GM19467 (cell line): Measurements from ENCODE around the gene ATP5PB.
A peak's percentile ranks its signal among the peaks of the same experiment; 100 is the strongest.

Experiments
- ATAC-seq: cut with Tn5 transposase; IDR thresholded peaks from one replicate; pipeline ENCODE4 v1.9.1; 2021; ENCODE audit warnings: mild to moderate bottlenecking, moderate library complexity; ENCODE audit not compliant: unreplicated experiment

ATP5PB gene

GRCh38 chr1:111504097-111504496 lies 54.8 kb downstream of the ATP5PB start:
- ATAC-seq: no peak

GRCh38 chr1:111505641-111506119 lies 56.4 kb downstream of the ATP5PB start:
- ATAC-seq: peak; percentile 50

GRCh38 chr1:111506561-111506960 lies 57.3 kb downstream of the ATP5PB start:
- ATAC-seq: no peak

GRCh38 chr1:111507411-111508201 lies 58.3 kb downstream of the ATP5PB start:
- ATAC-seq: peak; percentile 48

DNA sequence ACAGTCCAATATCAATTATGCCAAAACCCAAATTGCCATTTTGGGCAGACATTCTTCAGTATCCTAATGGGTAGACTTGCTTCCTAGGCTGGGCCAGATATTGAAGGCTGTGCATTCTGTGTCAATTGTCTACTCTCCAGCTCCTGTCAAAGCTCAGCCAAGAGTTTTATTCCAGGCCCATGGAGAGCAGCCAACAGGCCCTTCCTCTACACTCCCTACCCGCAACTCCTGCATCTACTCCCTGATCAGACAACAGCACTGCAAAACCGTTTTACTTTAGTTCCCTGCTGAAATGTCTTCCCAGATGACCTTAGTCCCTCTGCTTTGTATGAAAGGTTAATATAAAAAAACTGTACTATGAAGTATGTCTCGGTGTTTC lies 60.7 kb downstream of the ATP5PB start:
- ATAC-seq: no peak

- no peak for ATAC-seq
These were observed 62.1 kb downstream of the ATP5PB start for GRCh38 chr1:111511370-111511769.
